GM21367 (cell line): ENCODE measurements around the gene PHACTR3.

Source experiments
- ATAC-seq: cut with Tn5 transposase; IDR thresholded peaks from one replicate; pipeline ENCODE4 v1.9.1; 2021; ENCODE audit not compliant: unreplicated experiment

PHACTR3 gene

DNA sequence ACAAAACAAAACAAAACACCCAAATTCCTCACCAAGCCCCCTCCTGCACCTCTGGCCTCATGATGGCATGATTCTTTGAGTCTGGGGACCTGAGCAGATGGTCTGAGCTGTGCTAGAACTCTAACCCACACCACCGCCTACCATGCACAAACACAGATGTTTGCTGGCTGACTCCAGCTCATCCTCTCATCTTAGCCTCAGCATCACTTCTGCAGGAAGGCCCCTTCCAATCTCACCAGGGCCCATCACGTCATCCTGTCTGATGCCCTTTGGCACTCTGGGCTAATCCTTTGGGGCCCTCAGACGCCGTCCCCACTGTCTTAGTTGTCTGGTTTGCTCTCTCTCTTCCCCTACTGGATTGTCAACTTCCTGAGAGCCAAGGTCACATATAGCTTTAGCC lies 85.8 kb downstream of the PHACTR3 start:
- ATAC-seq = no peak

DNA sequence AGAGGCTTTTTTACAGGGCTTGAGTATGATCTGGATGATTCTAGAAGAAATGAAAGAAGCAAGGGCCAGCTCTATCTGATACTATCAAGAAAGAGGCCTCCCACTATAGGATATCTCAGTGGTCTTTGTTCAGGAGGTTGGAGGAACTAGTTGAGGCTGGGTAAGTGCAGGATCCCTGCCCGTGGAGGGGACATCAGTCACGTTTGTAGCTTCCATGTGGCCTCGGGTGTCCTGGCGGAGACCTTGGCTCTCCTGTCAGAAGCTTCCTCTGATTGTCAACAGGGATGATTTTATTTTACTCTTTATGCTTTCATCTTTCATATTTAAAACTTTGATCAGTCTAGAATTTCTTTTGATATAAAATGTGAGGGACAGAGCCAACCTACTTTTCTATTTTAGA lies 86.6 kb downstream of the PHACTR3 start:
- ATAC-seq = no peak

DNA sequence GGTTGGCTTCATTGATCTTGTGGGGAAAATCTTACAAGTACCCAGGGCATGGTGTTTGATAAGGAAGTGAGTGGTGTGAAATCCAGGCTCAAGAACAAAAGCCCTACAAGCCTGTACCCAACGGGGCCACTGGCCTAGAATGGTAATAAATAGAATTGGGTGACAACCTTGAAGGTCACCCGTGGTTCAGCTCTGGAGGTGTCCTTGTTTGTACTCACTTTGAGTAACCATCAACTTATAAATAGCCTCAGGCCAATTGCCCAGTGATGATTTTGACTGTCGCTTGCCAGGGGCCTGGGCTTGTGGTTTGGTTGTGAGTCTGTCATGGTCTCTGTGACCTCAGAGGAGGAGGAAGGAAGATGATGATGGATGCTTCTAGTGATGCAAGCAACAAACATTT lies 87.8 kb downstream of the PHACTR3 start:
- no peak for ATAC-seq

DNA sequence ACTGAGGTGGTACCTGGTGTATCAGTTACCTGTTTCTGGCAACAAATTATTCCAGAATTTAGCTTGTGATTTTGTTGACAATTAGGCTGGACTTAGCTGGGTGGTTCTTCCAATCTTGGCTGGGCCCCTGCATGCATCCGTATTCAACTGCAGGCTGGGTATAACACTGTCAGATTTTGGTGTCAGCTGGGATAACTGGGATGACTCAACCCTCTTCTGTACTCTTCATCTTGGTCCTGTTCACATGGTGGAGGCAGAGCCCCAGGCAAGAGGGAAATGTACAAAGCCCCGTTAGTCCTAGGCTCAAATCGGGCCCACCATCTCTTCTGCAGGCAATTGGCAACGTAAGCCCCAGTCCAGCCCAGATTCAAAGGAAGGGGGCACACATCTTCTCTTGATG lies 89.2 kb downstream of the PHACTR3 start:
- no peak for ATAC-seq

DNA sequence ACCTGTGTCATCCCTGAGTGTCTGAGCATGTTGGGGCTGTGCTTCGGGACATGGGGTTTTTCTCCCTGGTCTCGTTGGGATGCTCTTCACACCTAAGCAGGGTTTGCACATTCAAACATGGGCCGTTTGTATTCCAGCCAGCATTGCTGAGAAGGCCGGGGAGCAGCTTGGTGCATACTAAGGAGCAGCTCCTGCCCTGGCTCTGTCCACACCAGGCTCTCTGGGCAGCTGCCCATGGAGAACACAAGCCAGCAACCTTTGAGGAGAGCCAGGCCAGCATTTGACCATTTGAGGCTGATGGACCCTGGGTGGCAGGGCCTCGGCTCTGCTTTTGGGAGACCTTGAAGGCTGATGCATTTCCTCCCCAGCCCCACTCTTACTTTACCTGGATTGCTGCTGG lies 92.1 kb downstream of the PHACTR3 start:
- ATAC-seq = no peak

DNA sequence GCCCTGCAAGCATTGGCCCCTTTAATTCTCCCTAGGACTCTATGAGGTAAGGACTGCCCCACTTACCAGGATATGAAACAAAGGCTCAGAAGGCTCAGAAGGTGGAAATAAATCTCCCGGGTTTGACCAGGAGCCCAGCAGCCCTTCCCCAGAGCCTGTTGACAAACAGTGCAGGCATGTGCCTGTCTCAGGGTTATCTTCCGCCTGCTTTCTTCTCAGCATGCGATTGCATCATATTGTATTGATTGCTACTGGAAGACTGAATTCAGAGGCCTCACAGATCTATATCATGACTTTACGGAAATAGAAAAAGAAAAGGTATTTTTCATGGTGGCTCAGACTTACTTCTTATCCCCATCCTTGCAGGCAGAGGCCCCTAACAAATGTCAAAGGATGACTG lies 92.7 kb downstream of the PHACTR3 start:
- ATAC-seq = no peak

DNA sequence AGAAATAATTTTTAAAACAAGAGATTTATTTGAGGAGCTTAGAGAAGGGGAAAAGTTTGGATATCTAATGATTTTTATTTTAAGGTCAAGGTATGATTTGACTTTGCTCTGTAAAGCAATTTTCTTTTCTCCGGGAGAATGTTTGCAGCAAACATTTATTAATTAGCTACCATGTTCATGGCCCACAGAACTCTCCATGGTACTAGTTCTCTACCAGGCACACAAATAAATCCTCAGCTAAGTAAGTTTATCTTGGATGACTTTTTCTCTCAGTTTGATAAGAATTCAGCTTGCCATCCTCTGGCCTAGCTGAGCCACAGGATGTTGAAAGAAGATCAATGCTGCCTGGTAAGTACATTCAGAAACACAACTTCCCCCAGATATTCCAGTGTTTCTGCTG lies 94.3 kb downstream of the PHACTR3 start:
- no peak for ATAC-seq

DNA sequence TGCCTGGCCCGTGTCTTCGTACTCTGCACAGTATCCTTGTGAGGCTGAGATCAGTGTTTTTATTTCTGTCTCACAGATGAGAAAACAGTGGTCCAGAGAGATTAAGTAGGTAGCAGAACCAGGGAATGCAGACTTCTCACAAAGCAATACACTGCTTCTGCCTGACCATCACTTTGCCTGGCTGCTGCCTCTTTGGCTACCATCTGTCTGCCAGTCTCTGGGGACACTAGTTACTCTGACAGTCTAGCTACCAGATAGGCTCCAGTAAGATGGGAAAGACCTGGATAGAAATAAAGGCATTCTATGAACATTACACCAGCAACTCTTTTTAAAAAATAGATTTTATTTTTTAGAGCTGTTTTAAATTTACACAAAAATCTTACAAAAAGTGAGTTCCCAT lies 96.9 kb downstream of the PHACTR3 start:
- no peak for ATAC-seq

DNA sequence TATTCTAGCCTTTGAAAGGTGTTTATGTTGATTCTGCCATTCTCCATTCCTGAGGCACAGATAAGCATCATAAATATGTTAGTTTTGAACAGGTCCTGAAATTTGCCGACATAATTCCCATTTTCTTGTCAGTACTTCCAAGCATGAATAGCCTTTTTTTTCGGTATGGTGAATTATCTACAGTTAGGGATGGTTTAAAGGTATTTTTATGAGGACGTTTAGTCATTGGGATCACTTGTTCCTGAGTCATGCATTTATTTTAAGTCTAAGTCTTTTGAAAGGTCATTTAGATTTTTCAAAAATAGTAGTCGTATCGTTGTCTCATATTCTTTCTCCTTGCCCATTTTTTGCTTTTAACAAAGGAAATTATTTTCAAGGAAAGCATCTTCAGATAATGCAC lies 98.7 kb downstream of the PHACTR3 start:
- ATAC-seq = no peak

DNA sequence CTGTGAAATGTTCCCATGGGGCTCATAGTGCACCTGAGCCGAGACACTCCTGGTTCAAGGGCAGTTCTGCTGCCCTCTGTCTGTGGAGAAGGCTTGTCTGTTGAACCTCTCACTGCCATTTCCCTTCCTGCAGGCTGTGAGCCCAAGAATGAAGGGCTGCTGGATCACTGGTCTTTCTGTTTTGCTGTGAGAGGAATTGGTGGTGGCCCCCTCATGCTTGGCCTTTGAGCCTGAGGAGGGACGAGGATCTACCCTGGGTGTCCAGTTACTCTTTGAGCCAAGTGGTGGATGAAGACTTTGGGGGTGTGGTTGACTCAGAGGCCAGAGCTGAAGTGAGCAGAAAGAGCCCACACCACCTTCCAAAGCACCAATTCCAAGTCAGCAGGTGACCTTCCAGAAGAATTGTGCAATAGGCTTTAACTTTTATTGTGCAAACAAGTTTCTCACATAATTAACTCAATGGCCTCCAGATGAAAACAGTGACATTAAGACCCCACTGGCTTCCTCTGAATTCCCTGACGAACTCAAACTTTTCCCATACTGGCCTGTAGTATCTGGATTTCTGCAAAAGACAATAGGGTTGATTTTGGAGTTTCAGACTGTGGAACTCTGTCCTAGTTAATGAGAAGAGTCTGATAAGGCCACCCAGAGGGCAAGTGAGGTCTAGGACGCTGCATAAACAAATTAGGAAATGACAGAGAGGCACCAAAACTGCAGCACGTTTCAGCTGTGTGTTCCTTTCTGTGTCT lies 101.5 kb downstream of the PHACTR3 start:
- no peak for ATAC-seq

DNA sequence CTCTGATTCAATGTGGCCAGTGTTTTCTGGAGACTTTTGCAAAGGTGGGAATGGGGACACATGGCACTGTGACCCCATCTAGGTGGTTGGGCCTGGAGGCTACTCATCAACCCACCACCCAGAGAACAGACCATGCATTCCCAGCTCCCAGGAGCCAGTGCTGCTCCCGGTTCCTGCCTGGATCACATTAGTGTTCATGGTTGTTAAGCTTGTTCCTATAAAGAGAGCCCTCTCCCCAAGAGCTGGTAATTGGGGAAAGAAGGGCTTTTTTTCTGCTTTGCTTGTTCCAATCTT lies 102.0 kb downstream of the PHACTR3 start:
- ATAC-seq = no peak

DNA sequence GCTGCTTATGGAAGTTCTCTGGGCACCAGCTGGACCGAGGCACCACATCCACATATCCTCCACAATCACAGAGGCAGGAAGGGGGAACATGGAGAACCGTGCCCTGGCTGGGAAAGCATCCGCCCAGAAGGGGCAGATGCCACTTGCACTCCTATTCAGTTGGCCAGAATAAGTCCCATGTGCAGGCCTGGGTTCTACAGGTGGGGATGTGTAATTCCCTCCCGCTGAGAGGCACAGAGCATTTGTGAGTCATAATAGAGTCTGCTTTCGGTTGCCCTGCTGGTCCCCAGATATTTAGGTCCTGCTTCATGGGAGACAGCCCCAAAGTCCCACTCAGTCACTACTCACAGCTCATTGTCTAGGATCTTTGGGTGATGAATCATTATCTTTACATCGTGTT lies 104.0 kb downstream of the PHACTR3 start:
- no peak for ATAC-seq

DNA sequence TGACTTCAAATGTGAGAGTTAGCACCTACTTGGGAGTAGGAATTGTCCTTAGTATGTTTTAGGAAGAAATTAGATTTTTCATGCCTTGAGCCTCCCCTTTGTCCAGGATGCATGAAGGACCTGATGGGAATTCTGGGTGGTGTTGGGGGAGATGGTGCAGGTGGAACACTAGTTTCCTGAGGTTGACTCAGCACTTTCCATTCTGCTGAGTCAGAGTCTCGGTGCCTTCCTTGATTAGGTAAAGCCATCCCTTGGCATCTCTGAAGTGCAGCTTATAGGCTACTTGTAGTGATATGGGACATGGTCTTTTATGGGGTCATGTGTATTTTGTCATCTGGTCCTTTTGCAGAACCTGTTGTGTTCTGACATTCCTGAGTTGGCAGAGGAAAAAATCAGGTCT lies 105.3 kb downstream of the PHACTR3 start:
- no peak for ATAC-seq

DNA sequence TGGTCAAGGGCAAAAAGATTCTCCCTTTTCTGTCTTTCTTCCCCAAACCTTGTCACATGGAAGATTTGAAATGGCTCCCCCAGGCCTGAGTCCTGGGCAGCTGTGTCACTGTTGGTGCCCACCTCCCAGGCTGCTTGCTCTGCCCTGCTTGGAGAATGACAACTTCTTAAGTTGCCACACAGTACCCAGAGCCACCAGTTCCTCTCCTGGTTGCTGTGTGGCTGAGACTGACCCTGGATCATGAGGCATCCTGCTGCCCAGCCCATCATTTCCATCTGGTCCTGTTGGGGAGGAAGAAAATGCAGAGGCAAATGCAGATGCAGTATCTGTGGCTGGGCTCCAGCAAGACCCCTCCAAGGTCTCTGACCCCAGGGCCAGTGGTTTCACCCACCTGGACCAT lies 113.7 kb downstream of the PHACTR3 start:
- no peak for ATAC-seq

DNA sequence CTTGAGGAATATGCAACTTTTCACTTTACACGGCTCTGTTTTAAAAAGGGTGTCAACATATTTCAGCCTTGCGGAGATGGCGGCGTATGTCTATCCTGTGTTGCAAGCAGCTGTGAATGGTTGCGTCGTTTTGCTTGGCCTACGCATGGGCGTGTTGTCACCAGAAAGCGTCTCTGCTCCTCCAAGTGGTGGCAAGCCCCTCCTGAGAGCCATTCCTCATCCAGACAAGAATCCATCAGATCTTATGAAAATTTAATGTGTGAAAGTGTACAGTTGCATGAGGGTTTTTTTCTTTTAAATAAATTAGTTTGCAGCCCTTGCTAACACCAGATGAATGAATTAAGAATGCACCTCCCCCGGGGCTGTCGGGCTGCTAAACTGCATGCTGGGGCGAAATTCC lies 114.4 kb downstream of the PHACTR3 start:
- ATAC-seq = no peak

DNA sequence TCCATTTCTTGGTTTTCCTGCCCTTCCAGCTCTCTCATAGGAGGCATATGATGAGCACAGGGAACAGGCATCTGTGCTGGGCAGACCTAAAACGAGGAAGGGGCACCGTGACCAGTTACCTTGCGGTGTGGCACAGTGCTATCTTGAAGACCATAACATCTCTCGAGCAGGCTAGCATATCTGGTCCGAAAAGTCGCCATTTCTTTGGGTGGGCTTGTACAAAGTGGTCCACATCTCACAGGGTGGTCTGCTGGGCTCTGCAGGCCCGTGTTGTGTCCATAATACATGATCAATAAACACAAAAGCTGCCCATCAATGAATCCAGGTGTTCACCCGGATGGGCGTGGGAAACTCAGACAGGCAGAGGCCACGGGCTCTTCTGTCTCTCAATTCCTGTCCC lies 115.7 kb downstream of the PHACTR3 start:
- ATAC-seq = no peak

DNA sequence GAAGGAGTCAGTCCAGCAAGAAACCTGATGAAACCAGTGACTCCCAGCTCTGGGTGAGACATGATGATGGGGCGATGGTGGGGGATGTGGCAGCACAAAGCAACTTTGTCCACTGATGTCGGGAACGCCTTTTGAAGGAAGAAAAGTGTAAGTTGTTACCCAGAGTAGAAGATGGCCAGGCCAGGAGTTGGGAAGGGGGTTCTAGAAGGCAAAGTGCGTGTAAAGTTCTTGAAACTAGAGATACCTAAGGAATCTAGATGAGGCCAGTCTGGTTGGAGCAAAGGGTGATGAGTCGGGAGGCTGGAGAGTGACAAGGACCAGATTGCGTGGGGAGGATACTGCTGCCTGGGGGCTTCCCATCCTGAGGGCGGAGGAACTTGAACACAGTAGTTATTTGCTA lies 117.0 kb downstream of the PHACTR3 start:
- ATAC-seq = no peak

DNA sequence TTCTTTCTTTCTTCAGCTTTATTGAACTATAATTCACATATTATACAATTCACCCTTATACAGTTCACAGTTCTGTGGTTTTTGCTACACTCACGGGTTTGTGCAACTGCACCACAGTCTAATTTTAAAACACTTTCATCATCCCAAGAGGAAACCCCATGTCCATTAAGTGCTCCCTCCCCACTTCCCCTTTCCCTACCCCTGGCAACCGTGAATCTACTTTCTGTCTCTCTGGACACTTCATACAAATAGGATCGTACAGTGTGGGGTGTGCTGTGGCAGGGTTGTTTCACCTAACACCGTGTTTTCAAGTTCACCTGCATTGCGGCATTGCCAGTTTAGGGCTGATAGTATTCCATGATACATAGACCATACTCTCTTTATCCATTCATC lies 118.8 kb downstream of the PHACTR3 start:
- no peak for ATAC-seq

DNA sequence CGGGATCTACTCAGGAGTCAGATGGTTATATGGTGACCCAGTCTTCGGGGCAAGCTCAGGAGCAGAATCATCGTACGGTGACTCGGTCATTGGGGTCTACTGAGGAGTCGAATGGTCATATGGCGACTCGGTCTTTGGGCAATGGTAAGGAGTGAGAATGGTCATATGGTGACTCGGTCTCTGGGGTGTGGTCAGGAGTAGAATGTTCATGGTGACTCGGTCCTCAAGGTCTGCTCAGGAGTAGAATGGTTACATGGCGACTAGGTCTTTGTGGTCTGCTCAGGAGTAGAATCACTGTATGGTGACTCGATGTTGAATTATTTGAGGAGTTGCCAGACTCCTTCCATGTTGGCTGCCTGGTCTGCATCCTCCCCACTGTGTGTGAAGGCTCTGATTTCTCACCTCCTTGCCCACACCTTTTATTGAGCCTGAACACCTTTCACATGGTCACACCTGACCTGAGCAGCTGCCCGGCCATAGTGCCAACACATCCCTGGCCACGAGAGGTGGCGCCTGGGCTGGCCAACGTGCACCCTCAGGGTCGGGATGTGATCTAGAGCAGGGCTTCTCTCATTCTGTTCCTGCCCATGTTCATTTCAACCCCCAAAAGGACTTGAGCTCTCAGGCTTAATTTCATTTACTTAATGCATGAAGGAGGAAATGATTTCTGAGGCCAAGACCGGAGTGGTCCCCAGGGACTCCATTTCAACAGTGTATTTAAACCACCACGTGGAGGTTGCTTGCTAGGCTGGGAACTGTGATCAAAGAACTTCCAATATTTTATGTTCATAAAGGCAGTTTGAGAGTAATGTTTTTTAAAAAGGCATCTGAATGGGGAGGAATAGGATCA lies 119.5 kb downstream of the PHACTR3 start:
- no peak for ATAC-seq

DNA sequence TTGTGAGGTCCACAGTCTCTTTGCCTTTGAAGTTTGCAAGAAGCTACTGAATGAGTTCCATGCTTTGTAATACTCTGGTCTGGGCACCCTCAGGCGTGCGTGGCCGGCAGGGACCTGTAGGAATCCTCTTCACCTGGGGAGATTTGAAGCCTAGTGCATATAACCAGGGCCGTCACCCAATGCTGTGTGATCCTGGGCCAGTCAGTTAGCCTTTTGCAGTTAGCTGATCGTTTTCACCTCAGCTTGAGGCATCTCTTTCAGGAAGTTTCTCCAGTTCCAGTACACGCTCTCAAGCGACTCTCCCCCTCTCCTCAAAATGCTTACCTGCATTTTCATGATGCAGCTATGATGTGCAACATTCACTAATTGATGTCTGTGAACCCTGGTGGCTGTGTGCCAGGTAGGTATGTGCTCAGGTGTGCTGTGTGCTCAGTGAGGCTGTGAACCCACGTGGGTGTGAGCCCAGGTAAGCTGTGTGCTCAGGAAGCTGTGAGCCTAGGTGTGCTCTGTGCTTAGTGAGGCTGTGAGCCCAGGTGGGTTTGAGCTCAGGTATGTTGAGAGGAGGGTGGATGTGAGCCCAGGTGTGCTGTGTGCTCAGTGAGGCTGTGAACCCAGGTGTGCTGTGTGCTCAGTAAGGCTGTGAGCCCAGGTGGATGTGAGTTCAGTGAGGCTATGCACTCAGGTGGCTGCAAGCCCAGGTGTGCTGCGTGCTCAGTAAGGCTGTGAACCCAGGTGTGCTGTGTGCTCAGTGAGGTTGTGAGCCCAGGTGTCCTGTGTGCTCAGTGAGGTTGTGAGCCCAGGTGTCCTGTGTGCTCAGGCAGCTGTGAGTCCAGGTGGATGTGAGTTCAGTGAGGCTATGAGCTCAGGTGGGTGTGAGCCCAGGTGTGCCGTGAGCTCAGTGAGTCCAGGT lies 120.4 kb downstream of the PHACTR3 start:
- ATAC-seq = no peak

DNA sequence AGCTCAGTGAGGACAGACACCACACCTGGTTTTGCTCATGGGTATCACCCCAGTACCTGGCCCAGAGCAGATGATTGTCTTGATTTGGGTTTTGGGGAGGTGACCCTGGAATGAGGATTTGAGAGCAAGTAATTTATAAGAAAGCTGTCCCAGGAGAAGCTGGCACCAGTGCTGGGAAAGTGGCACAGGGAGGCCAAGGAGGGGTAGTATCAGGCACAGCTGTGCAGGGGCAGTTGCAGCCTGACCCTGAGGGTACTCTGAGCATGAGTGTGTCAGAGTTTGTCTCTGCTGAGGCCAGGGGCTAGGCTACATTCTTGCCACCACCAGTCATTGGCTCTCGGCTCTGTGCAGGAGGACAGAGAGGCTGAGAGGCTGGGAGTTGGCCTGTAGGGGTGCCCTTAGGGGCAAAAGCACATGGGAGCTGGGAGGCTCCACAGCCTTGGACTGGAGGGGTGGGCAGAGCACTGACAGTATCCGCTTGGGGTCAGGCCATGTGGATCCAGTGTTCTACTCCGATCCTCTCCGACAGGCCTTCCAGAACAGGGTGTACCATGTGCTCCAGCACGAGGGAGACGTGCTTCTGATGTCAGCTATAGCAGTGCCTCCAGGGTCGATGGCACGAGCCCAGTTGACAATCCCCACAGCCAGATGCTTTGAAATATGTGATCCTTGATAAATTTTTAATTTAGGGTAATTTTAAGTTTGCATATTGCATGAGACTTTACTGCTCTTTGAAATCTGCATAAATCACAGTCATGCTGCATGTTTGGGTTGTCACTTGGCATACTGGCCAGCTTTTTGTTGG lies 121.3 kb downstream of the PHACTR3 start:
- no peak for ATAC-seq
